IMR-90 (cell line): ENCODE results near the gene SMC1B. TPM values are rescaled to one million over a fixed set of nuclear protein-coding genes. Genes with fewer than 3 reads are reported as not detected.
"Not testable (repeated sequence)": the region's sequence is repeated elsewhere in the genome, so short reads cannot be mapped to it uniquely, and the experiment has no call there.

Experiments
- ATAC-seq: fragments of 200-7000 bp; cut with Tn5 transposase; 2 replicates; pipeline ENCODE4 v1.9.1; 2020; ENCODE audit warnings: low read depth, mild to moderate bottlenecking, moderate library complexity
- BruUV-seq: library from RNA; stranded (reverse); fragments of 400-500 nt; replicated peaks from 2 replicates; lab custom pipeline; 2021; lab: Mats Ljungman, UMichigan
- CTCF ChIA-PET: fragments of 300-600 bp; formaldehyde crosslinking; extraction: SDS; loops from one replicate; lab custom pipeline; 2021; ENCODE audit warnings: antibody characterized with exemption; lab: Yijun Ruan, JAX
- POLR2A ChIA-PET: fragments of 300-600 bp; sonication (Branson Sonifier 250); formaldehyde crosslinking; loops from one replicate; lab custom pipeline; 2022; ENCODE audit warnings: antibody characterized with exemption; ENCODE audit not compliant: unreplicated experiment; lab: Charles Lee
- DNase-seq: peaks from one replicate; pipeline ENCODE4 v3.0.0; 2013
- H2AFZ ChIP-seq: replicated peaks from 2 replicates; pipeline ENCODE3; 2013; ENCODE audit warnings: low read length, mild to moderate bottlenecking; ENCODE audit not compliant: poor library complexity
- H2AK5ac ChIP-seq: 2 replicates; pipeline ENCODE4 v1.6.1; 2013; ENCODE audit warnings: low read depth, low read length, inconsistent platforms
- H2AK9ac ChIP-seq: replicated peaks from 2 replicates; pipeline ENCODE3; 2013; ENCODE audit warnings: mild to moderate bottlenecking, low read depth, low read length, moderate library complexity; ENCODE audit not compliant: poor library complexity
- H2BK120ac ChIP-seq: 2 replicates; pipeline ENCODE4 v1.6.1; 2013; ENCODE audit warnings: low read depth, low read length, inconsistent platforms
- H2BK15ac ChIP-seq: 3 replicates; pipeline ENCODE4 v1.6.1; 2013; ENCODE audit warnings: low read depth, low read length, inconsistent platforms
- H2BK20ac ChIP-seq: 2 replicates; pipeline ENCODE4 v1.6.1; 2013; ENCODE audit warnings: low read depth, mild to moderate bottlenecking, inconsistent platforms, low read length, moderate library complexity
- H2BK5ac ChIP-seq: 2 replicates; pipeline ENCODE4 v1.6.1; 2013; ENCODE audit warnings: mild to moderate bottlenecking, low read depth, low read length, inconsistent platforms; ENCODE audit not compliant: poor library complexity, severe bottlenecking
- H3K14ac ChIP-seq: replicated peaks from 2 replicates; pipeline ENCODE4 v1.6.1; 2013; ENCODE audit warnings: low read depth, low read length, inconsistent platforms
- H3K18ac ChIP-seq: 2 replicates; pipeline ENCODE4 v1.6.1; 2013; ENCODE audit warnings: low read depth, low read length, control low read depth
- H3K23ac ChIP-seq: 2 replicates; pipeline ENCODE4 v1.6.1; 2013; ENCODE audit warnings: low read depth, low read length, inconsistent platforms
- H3K27ac ChIP-seq: 2 replicates; pipeline ENCODE4 v1.5.1; 2013; ENCODE audit warnings: mild to moderate bottlenecking, control low read depth, low read length; ENCODE audit not compliant: insufficient read depth
- H3K27me3 ChIP-seq: 2 replicates; pipeline ENCODE4 v1.6.1; 2013; ENCODE audit warnings: low read length; ENCODE audit not compliant: control insufficient read depth, insufficient read depth
- H3K36me3 ChIP-seq: 2 replicates; pipeline ENCODE4 v1.6.1; 2013; ENCODE audit warnings: low read length, mixed read lengths; ENCODE audit not compliant: control insufficient read depth, insufficient read depth
- H3K4ac ChIP-seq: 2 replicates; pipeline ENCODE4 v1.6.1; 2013; ENCODE audit warnings: low read depth, low read length, inconsistent platforms
- H3K4me1 ChIP-seq: 2 replicates; pipeline ENCODE4 v1.6.1; 2013; ENCODE audit warnings: low read length, mixed read lengths; ENCODE audit not compliant: control insufficient read depth, insufficient read depth
- H3K4me2 ChIP-seq: 2 replicates; pipeline ENCODE4 v1.6.1; 2013; ENCODE audit warnings: low read depth, mild to moderate bottlenecking, control low read depth, low read length, moderate library complexity
- H3K4me3 ChIP-seq: 2 replicates; pipeline ENCODE4 v1.5.1; 2013; ENCODE audit warnings: low read depth, mild to moderate bottlenecking, control low read depth, low read length, moderate library complexity; ENCODE audit not compliant: insufficient read depth
- H3K56ac ChIP-seq: 2 replicates; pipeline ENCODE4 v1.6.1; 2013; ENCODE audit warnings: low read length, inconsistent platforms; ENCODE audit not compliant: insufficient read depth; ENCODE audit errors: extremely low read depth
- H3K79me1 ChIP-seq, 2 experiments: 2 replicates each; pipeline ENCODE4 v1.6.1; 2013; ENCODE audit warnings: low read length in 2 of 2, inconsistent platforms in 1 of 2, low read depth in 1 of 2
- H3K9ac ChIP-seq: 2 replicates; pipeline ENCODE4 v1.6.1; 2013; ENCODE audit warnings: low read depth, low read length, control low read depth
- H3K9me1 ChIP-seq: 2 replicates; pipeline ENCODE4 v1.6.1; 2013; ENCODE audit warnings: low read length, inconsistent platforms; ENCODE audit not compliant: insufficient read depth
- H3K9me3 ChIP-seq: 2 replicates; pipeline ENCODE4 v1.6.1; 2013; ENCODE audit warnings: low read length; ENCODE audit not compliant: control insufficient read depth, insufficient read depth
- H4K20me1 ChIP-seq: 2 replicates; pipeline ENCODE4 v1.6.1; 2013; ENCODE audit warnings: low read length, inconsistent platforms; ENCODE audit not compliant: insufficient read depth
- H4K5ac ChIP-seq: 2 replicates; pipeline ENCODE4 v1.6.1; 2013; ENCODE audit warnings: mild to moderate bottlenecking, low read depth, low read length, control low read depth
- H4K8ac ChIP-seq, 2 experiments: 2 replicates each; pipeline ENCODE4 v1.6.1; 2013; ENCODE audit warnings: low read depth in 2 of 2, low read length in 2 of 2, control low read depth in 1 of 2, inconsistent platforms in 1 of 2
- H4K91ac ChIP-seq: 2 replicates; pipeline ENCODE4 v1.6.1; 2013; ENCODE audit warnings: low read depth, low read length, inconsistent platforms; ENCODE audit not compliant: insufficient read depth
- CTCF ChIP-seq: conservative IDR thresholded peaks from 2 replicates; pipeline ENCODE4 v1.5.1; 2012; ENCODE audit warnings: mild to moderate bottlenecking, low read depth, low read length, improper control_type of control experiment
- RCOR1 ChIP-seq: IDR thresholded peaks from 2 replicates; pipeline ENCODE4 v1.6.1; 2012; ENCODE audit warnings: mild to moderate bottlenecking, low read length, improper control_type of control experiment; ENCODE audit not compliant: insufficient replicate concordance
- WGBS, 2 experiments: methylation state at CpG; one replicate each; pipeline versions ENCODE4 v1.1.5 to v1.1.7; 2013; ENCODE audit warnings: missing lambda C conversion rate in 2 of 2; ENCODE audit not compliant: insufficient read length in 1 of 2; ENCODE audit errors: extremely low coverage in 2 of 2; 5-methylcytosine and 5-hydroxymethylcytosine counted together
- dilution Hi-C: fragments of 300-500 bp; cut with HindIII; formaldehyde crosslinking; loops from one replicate; pipeline ENCODE4 v1.14.3; 2018; ENCODE audit warnings: low sequenced_read_pairs; ENCODE audit not compliant: unreplicated experiment
- in situ Hi-C: fragments of 300-500 bp; cut with MboI; formaldehyde crosslinking; loops from 3 replicates; pipeline ENCODE4 v1.14.3; 2019; ENCODE audit warnings: low sequenced_read_pairs, inconsistent platforms, mixed read lengths
- intact Hi-C: fragments of 100-400 bp; cut with micrococcal nuclease; formaldehyde crosslinking; loops from 2 replicates; pipeline ENCODE4 v1.10.0; 2022
- polyA plus RNA-seq, 3 experiments: library from polyadenylated mRNA; depleted of rRNA; stranded (reverse); fragments of >200 nt; gene quantifications; 2 replicates each; pipeline ENCODE4 v1.2.3, GENCODE V29; 2012; ENCODE audit warnings: low replicate concordance in 1 of 3
- total RNA-seq: library from RNA; depleted of rRNA; stranded (reverse); fragments of >200 nt; gene quantifications from 2 replicates; pipeline ENCODE4 v1.2.3, GENCODE V29; 2012

SMC1B gene
- total and polyA plus RNA-seq, 2 of the 4 experiments (the other 2 are of a cell fraction) = not detected

GRCh38 chr22:45438336-45438735 lies 24.9 kb upstream of the SMC1B start:
- H2BK20ac ChIP-seq = peak overlapping the region; percentile 22; the same call in 1 of the 2 replicates
- no peak overlapping the region for H3K4me3 ChIP-seq
- H2AFZ ChIP-seq = no peak overlapping the region
- no peaks in the 10 kb centered on the region for H3K36me3 ChIP-seq
- H3K27me3 ChIP-seq = no peaks in the 10 kb centered on the region
- H3K4ac ChIP-seq = no peak overlapping the region
- H3K4me2 ChIP-seq = no peak overlapping the region
- H2BK15ac ChIP-seq = no peak overlapping the region
- H3K23ac ChIP-seq = no peak overlapping the region
- H3K27ac ChIP-seq = no peak overlapping the region
- CTCF ChIA-PET = no interaction called here
- intact Hi-C loops = loop anchor here (5.0 kb wide), 1 partner anchor 336 kb away; no protein-coding TSS in a partner anchor
- ATAC-seq (peak; percentile 35), DNase-seq (peak; percentile 57)
- no peak overlapping the region for H3K9ac ChIP-seq
- H4K8ac ChIP-seq = no peak overlapping the region
- no peak overlapping the region for H2BK5ac ChIP-seq
- no peaks in the 10 kb centered on the region for H4K20me1 ChIP-seq
- in situ Hi-C loops = no loop called here
- no peak overlapping the region for H2AK5ac ChIP-seq
- no peaks in the 10 kb centered on the region for H3K79me1 ChIP-seq
- H3K4me1 ChIP-seq = peaks cover 13% of the 10 kb centered on the region
- no peak overlapping the region for H2BK120ac ChIP-seq
- no peak overlapping the region for H4K5ac ChIP-seq
- no peak overlapping the region for H3K56ac ChIP-seq
- no peak overlapping the region for H3K18ac ChIP-seq
- POLR2A ChIA-PET = no interaction called here
- no TSS peak for BruUV-seq
- H4K91ac ChIP-seq = no peak overlapping the region
- no peaks in the 10 kb centered on the region for H3K9me3 ChIP-seq
- TF ChIP-seq RCOR1 (no peak), CTCF (no peak)
- no peaks in the 10 kb centered on the region for H3K9me1 ChIP-seq
- 0 out of 2 replicates have a peak overlapping the region, but pooled peaks have one; percentile 57 for H3K14ac ChIP-seq
- no peak overlapping the region for H2AK9ac ChIP-seq
- dilution Hi-C loops = no loop called here

DNA sequence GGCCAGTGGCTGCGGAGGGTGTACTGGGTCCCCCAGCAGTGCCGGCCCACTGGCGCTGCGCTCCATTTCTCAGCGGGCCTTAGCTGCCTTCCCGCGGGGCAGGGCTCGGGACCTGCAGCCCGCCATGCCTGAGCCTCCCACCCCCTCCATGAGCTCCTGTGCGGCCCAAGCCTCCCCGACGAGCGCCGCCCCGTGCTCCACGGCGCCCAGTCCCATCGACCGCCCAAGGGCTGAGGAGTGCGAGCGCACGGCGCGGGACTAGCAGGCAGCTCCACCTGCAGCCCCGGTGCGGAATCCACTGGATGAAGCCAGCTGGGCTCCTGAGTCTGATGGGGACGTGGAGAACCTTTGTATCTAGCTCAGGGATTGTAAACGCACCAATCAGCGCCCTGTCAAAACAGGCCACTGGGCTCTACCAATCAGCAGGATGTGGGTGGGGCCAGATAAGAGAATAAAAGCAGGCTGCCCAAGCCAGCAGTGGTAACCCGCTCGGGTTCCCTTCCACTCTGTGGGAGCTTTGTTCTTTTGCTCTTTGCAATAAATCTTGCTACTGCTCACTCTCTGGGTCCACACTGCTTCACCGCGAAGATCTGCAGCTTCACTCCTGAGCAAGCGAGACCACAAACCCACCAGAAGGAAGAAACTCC lies 23.6 kb upstream of the SMC1B start:
- in situ Hi-C loops = not testable (repeated sequence)

More for the DNA sequence above, 23.6 kb upstream of the SMC1B start:
- H3K14ac ChIP-seq, H4K20me1 ChIP-seq, H4K5ac ChIP-seq, H3K36me3 ChIP-seq, dilution Hi-C loops, H4K8ac ChIP-seq, H3K9ac ChIP-seq, H2AK9ac ChIP-seq, H3K27me3 ChIP-seq, H2AK5ac ChIP-seq, H2BK20ac ChIP-seq, H2BK5ac ChIP-seq, H3K9me1 ChIP-seq, H3K4ac ChIP-seq, H3K4me3 ChIP-seq, ATAC-seq, H4K91ac ChIP-seq, POLR2A ChIA-PET, H3K23ac ChIP-seq, H3K9me3 ChIP-seq, H2AFZ ChIP-seq, DNase-seq, H3K79me1 ChIP-seq, BruUV-seq, H3K27ac ChIP-seq, H2BK15ac ChIP-seq, H2BK120ac ChIP-seq, H3K56ac ChIP-seq, H3K4me2 ChIP-seq, H3K18ac ChIP-seq, H3K4me1 ChIP-seq: not testable (repeated sequence)
- WGBS, 2 experiments = 90% methylated on average over 8 of the region's 34 CpGs; no CpG with 5 or more reads in 1 of the 2 experiments
- intact Hi-C loops = loop anchor here (5.0 kb wide), 1 partner anchor 335 kb away; no protein-coding TSS in a partner anchor
- CTCF ChIA-PET = interaction anchor here (0.6 kb wide), 1 partner anchor 191 kb away, joined by 4 read pairs; no protein-coding TSS in a partner anchor
